KMS-11 (cell line): ENCODE data around the gene QPCT.

ENCODE experiments used
- H2AFZ ChIP-seq: fragments of 200-600 bp; sonication (generic); 2 replicates; pipeline ENCODE4 v1.6.1; 2016; ENCODE audit warnings: antibody characterized with exemption, mixed run types, low read depth
- H3K27ac ChIP-seq: fragments of 200-600 bp; sonication (generic); 2 replicates; pipeline ENCODE4 v1.6.1; 2016; ENCODE audit warnings: mild to moderate bottlenecking, mixed run types
- H3K27me3 ChIP-seq: fragments of 200-600 bp; sonication (generic); 2 replicates; pipeline ENCODE4 v1.6.1; 2017; ENCODE audit warnings: mild to moderate bottlenecking, low read depth, mixed run types, moderate library complexity; ENCODE audit not compliant: insufficient read depth
- H3K36me3 ChIP-seq: fragments of 200-600 bp; sonication (generic); 2 replicates; pipeline ENCODE4 v1.6.1; 2017; ENCODE audit warnings: mild to moderate bottlenecking, mixed run types; ENCODE audit not compliant: insufficient read depth
- H3K4me1 ChIP-seq: fragments of 200-600 bp; sonication (generic); 2 replicates; pipeline ENCODE4 v1.6.1; 2016; ENCODE audit warnings: mild to moderate bottlenecking, low read depth, mixed run types; ENCODE audit not compliant: poor library complexity, severe bottlenecking
- H3K4me2 ChIP-seq: fragments of 200-600 bp; sonication (generic); 2 replicates; pipeline ENCODE4 v1.7.0; 2016; ENCODE audit warnings: mild to moderate bottlenecking, mixed run types
- H3K4me3 ChIP-seq: fragments of 200-600 bp; sonication (generic); IDR thresholded peaks from 2 replicates; pipeline ENCODE4 v1.6.1; 2017; ENCODE audit warnings: low read depth, low read length, mixed read lengths; ENCODE audit not compliant: insufficient read depth
- H3K79me2 ChIP-seq: fragments of 200-600 bp; sonication (generic); 2 replicates; pipeline ENCODE4 v1.6.1; 2016; ENCODE audit warnings: low read depth, mixed run types; ENCODE audit not compliant: insufficient read depth
- H3K9ac ChIP-seq: fragments of 200-600 bp; sonication (generic); 2 replicates; pipeline ENCODE4 v1.6.1; 2016; ENCODE audit warnings: mild to moderate bottlenecking, mixed run types
- H4K20me1 ChIP-seq: fragments of 200-600 bp; sonication (generic); 2 replicates; pipeline ENCODE4 v1.6.1; 2016; ENCODE audit warnings: mild to moderate bottlenecking, mixed run types; ENCODE audit not compliant: insufficient read depth
- CTCF ChIP-seq: fragments of 200-600 bp; sonication (generic); conservative IDR thresholded peaks from 2 replicates; pipeline ENCODE4 v1.6.1; 2017; ENCODE audit warnings: low read depth, mild to moderate bottlenecking, antibody characterized with exemption, low read length, moderate library complexity, mixed read lengths

QPCT gene

GRCh38 chr2:37343537-37344434, 644 bp upstream of the QPCT start:
- Histone ChIP-seq H2AFZ (peak overlapping the region; percentile 9; the same call in 1 of the 2 replicates), H4K20me1 (no peaks in the 10 kb centered on the region), H3K79me2 (peaks cover 88% of the 10 kb centered on the region), H3K4me1 (peaks cover 77% of the 10 kb centered on the region), H3K4me2 (peak overlapping the region; percentile 97), H3K9ac (peak overlapping the region; percentile 90), H3K27me3 (no peaks in the 10 kb centered on the region), H3K36me3 (no peaks in the 10 kb centered on the region), H3K27ac (peak overlapping the region; percentile 92), H3K4me3 (peak overlapping the region; percentile 81)
- TF ChIP-seq CTCF: no peak; the same call in 1 of the 2 replicates

- no peak for TF ChIP-seq CTCF
- Histone ChIP-seq H3K27ac (peak overlapping the region; percentile 96), H3K9ac (peak overlapping the region; percentile 61)
These were observed 3.7 kb downstream of the QPCT start for GRCh38 chr2:37348155-37348554.

GRCh38 chr2:37349231-37349860, 4.9 kb downstream of the QPCT start:
- no peak overlapping the region for H2AFZ ChIP-seq

More at GRCh38 chr2:37348155-37348554, 3.7 kb downstream of the QPCT start:
- peaks cover 82% of the 10 kb centered on the region for H3K79me2 ChIP-seq
- no peaks in the 10 kb centered on the region for H4K20me1 ChIP-seq
- peak overlapping the region; percentile 48 for H3K4me3 ChIP-seq
- H3K4me1 ChIP-seq: peaks cover 84% of the 10 kb centered on the region
- no peaks in the 10 kb centered on the region for H3K36me3 ChIP-seq
- no peaks in the 10 kb centered on the region for H3K27me3 ChIP-seq
- no peak overlapping the region for H2AFZ ChIP-seq
- H3K4me2 ChIP-seq: peak overlapping the region; percentile 99

GRCh38 chr2:37350034-37350433, 5.6 kb downstream of the QPCT start:
- H3K4me2 ChIP-seq: peak overlapping the region; percentile 99

More at GRCh38 chr2:37349231-37349860, 4.9 kb downstream of the QPCT start:
- Histone ChIP-seq H3K9ac (peak overlapping the region; percentile 61), H3K4me1 (peaks cover 85% of the 10 kb centered on the region), H4K20me1 (no peaks in the 10 kb centered on the region), H3K79me2 (peaks cover 82% of the 10 kb centered on the region), H3K27ac (peak overlapping the region; percentile 96), H3K27me3 (no peaks in the 10 kb centered on the region), H3K4me3 (no peak overlapping the region), H3K36me3 (no peaks in the 10 kb centered on the region), H3K4me2 (peak overlapping the region; percentile 99)
- TF ChIP-seq CTCF: no peak

More at GRCh38 chr2:37350034-37350433, 5.6 kb downstream of the QPCT start:
- H2AFZ ChIP-seq: no peak overlapping the region
- H4K20me1 ChIP-seq: no peaks in the 10 kb centered on the region
- H3K27ac ChIP-seq: peak overlapping the region; percentile 96
- H3K4me1 ChIP-seq: peaks cover 92% of the 10 kb centered on the region
- H3K4me3 ChIP-seq: no peak overlapping the region
- peak overlapping the region; percentile 61 for H3K9ac ChIP-seq
- TF ChIP-seq CTCF: no peak
- peaks cover 79% of the 10 kb centered on the region for H3K79me2 ChIP-seq
- H3K27me3 ChIP-seq: no peaks in the 10 kb centered on the region
- no peaks in the 10 kb centered on the region for H3K36me3 ChIP-seq
